ENCODE results near the gene ECM2.

DNA sequence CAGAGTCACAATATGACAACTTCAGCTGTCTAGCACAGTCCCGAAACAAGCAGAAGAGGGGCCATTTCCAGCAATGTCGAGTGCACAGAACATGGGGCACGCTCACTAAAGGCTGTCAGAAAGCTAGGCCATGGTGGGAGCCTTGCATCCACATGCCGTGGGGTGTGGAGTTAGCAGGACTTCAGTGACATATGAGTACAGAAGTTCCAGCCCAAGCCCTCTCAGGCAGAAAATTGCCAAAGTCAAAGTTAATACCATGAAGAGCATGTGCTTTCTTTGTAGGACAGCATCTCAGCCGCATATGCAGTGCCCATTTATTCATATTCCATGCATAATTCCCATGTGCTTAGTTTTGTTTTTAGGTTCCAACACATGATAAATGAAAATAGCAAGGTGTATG, 26.7 kb downstream of the ECM2 start:
- TF ChIP-seq, protein P1, sequence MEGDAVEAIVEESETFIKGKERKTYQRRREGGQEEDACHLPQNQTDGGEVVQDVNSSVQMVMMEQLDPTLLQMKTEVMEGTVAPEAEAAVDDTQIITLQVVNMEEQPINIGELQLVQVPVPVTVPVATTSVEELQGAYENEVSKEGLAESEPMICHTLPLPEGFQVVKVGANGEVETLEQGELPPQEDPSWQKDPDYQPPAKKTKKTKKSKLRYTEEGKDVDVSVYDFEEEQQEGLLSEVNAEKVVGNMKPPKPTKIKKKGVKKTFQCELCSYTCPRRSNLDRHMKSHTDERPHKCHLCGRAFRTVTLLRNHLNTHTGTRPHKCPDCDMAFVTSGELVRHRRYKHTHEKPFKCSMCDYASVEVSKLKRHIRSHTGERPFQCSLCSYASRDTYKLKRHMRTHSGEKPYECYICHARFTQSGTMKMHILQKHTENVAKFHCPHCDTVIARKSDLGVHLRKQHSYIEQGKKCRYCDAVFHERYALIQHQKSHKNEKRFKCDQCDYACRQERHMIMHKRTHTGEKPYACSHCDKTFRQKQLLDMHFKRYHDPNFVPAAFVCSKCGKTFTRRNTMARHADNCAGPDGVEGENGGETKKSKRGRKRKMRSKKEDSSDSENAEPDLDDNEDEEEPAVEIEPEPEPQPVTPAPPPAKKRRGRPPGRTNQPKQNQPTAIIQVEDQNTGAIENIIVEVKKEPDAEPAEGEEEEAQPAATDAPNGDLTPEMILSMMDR (IDR thresholded peaks at IDR 0.05): no peak
- TF ChIP-seq POLR2A (IDR thresholded peaks at IDR 0.05): no peak

All from adrenal gland (tissue), 5 donors.